ENCODE measurements around the gene ICAM1. TPM values are rescaled to one million over a fixed set of nuclear protein-coding genes. Genes with fewer than 3 reads are reported as not detected.

ICAM1 gene
- total RNA-seq, 1 donor from 2014 or later = 37.4 TPM

GRCh38 chr19:10328558-10329429 lies 57.9 kb downstream of the ICAM1 start:
- ATAC-seq (ENCODE audit: low read depth) (no peak), DNase-seq (no peak)
- H3K9me3 Mint-ChIP-seq = no peaks in the 10 kb centered on the region
- peaks cover 18% of the 10 kb centered on the region for H3K4me1 Mint-ChIP-seq
- intact Hi-C loops (cut with micrococcal nuclease) = no loop called here
- TF ChIP-seq CTCF (IDR thresholded peaks at IDR 0.05) = no peak
- no peak overlapping the region for H3K4me3 Mint-ChIP-seq
- no peaks in the 10 kb centered on the region for H3K27me3 Mint-ChIP-seq
- POLR2A ChIA-PET = no interaction called here
- CTCF ChIA-PET = no interaction called here
- H3K27ac Mint-ChIP-seq = no peak overlapping the region
- H3K36me3 Mint-ChIP-seq (ENCODE audit: low read depth) = peaks cover 70% of the 10 kb centered on the region

GRCh38 chr19:10329555-10329954 lies 58.6 kb downstream of the ICAM1 start:
- ATAC-seq (ENCODE audit: low read depth) (no peak), DNase-seq (no peak)
- peaks cover 23% of the 10 kb centered on the region for H3K4me1 Mint-ChIP-seq
- H3K9me3 Mint-ChIP-seq = no peaks in the 10 kb centered on the region
- peaks cover 67% of the 10 kb centered on the region for H3K36me3 Mint-ChIP-seq (ENCODE audit: low read depth)
- no peak overlapping the region for H3K4me3 Mint-ChIP-seq
- no peaks in the 10 kb centered on the region for H3K27me3 Mint-ChIP-seq
- ChIA-PET CTCF (no interaction called here), POLR2A (interaction anchor here (0.6 kb wide), 1 partner anchor 1189 kb away, joined by 3 read pairs; no protein-coding TSS in a partner anchor)
- intact Hi-C loops (cut with micrococcal nuclease) = no loop called here
- no peak for TF ChIP-seq CTCF (IDR thresholded peaks at IDR 0.05)
- H3K27ac Mint-ChIP-seq = no peak overlapping the region

GRCh38 chr19:10332158-10332964 lies 61.4 kb downstream of the ICAM1 start:
- H3K9me3 Mint-ChIP-seq = no peaks in the 10 kb centered on the region
- H3K4me3 Mint-ChIP-seq = peak overlapping the region; percentile 96
- no peaks in the 10 kb centered on the region for H3K27me3 Mint-ChIP-seq
- peaks cover 25% of the 10 kb centered on the region for H3K4me1 Mint-ChIP-seq
- DNase-seq (no peak), ATAC-seq (ENCODE audit: low read depth) (no peak)
- CTCF ChIA-PET = no interaction called here
- POLR2A ChIA-PET = interaction anchor here (0.6 to 3.6 kb wide), 10 partner anchors 17 to 483 kb away, joined by 3 to 54 read pairs (median 10); partner anchors contain the start of genes ANGPTL6, FDX2, ICAM1 and ICAM5
- peaks cover 57% of the 10 kb centered on the region for H3K36me3 Mint-ChIP-seq (ENCODE audit: low read depth)
- TF ChIP-seq CTCF (IDR thresholded peaks at IDR 0.05) = no peak
- intact Hi-C loops (cut with micrococcal nuclease) = loop anchor here (2.0 kb wide), 2 partner anchors 38 to 48 kb away; partner anchors contain the start of gene TYK2
- peak overlapping the region; percentile 96 for H3K27ac Mint-ChIP-seq

GRCh38 chr19:10332965-10333757 lies 62.2 kb downstream of the ICAM1 start, which contains the start of gene RAVER1:
RAVER1 (minus strand) TSS chr19:10333529; CDS start chr19:10333507, 22 bp downstream.
- Mint-ChIP-seq H3K4me3 (peak within 1 kb of the TSS; percentile 96), H3K36me3 (ENCODE audit: low read depth) (peaks cover 49% of the 10 kb centered on the region), H3K27me3 (no peaks in the 10 kb centered on the region), H3K9me3 (no peaks in the 10 kb centered on the region), H3K27ac (peak within 1 kb of the TSS; percentile 96), H3K4me1 (peaks cover 27% of the 10 kb centered on the region)
- CTCF ChIA-PET = interaction anchor here (0.7 to 0.8 kb wide), 2 partner anchors 56 to 63 kb away, joined by 3 to 4 read pairs; partner anchors contain the start of gene ICAM1
- ATAC-seq (ENCODE audit: low read depth) (peak; percentile 97), DNase-seq (peak; percentile 93)
- no peak for TF ChIP-seq CTCF (IDR thresholded peaks at IDR 0.05)
- intact Hi-C loops (cut with micrococcal nuclease) = loop anchor here (1.0 to 2.0 kb wide), 4 partner anchors 38 to 233 kb away; partner anchors contain the start of genes KRI1 and TYK2
- POLR2A ChIA-PET = interaction anchor here (0.6 to 3.6 kb wide), 15 partner anchors 17 to 484 kb away, joined by 3 to 54 read pairs (median 5); partner anchors contain the start of genes ANGPTL6, FDX2, ICAM1 and ICAM5

Data from activated B cell treated with CpG ODN at 0.5 μM for 24 hours (primary cell).